GM23338 (cell line): ENCODE data around the gene KCNAB2. TPM values are rescaled to one million over a fixed set of nuclear protein-coding genes. Genes with fewer than 3 reads are reported as not detected.

Experiments
- ATAC-seq: fragments of 200-7000 bp; cut with Tn5 transposase; 3 replicates; pipeline ENCODE4 v1.9.1; 2020
- DNase-seq: peaks from one replicate; pipeline ENCODE4 v3.0.0-alpha.2; 2015; ENCODE audit warnings: low spot score
- H2AFZ ChIP-seq: fragments of 200-600 bp; sonication (generic); 2 replicates; pipeline ENCODE4 v1.8.0; 2016; ENCODE audit warnings: antibody characterized with exemption, mild to moderate bottlenecking, moderate library complexity
- H3F3A ChIP-seq: fragments of 200-600 bp; sonication (generic); replicated peaks from 2 replicates; pipeline ENCODE4 v1.8.0; 2017; ENCODE audit warnings: antibody characterized with exemption, mixed run types, low read depth
- H3K27ac ChIP-seq: fragments of 200-600 bp; sonication (generic); 2 replicates; pipeline ENCODE4 v1.6.1; 2016; ENCODE audit warnings: low read depth
- H3K27me3 ChIP-seq: fragments of 200-600 bp; sonication (generic); 2 replicates; pipeline ENCODE4 v1.8.0; 2016; ENCODE audit warnings: mild to moderate bottlenecking, mixed run types, moderate library complexity; ENCODE audit not compliant: insufficient read depth
- H3K36me3 ChIP-seq: fragments of 200-600 bp; sonication (generic); 2 replicates; pipeline ENCODE4 v1.8.0; 2016; ENCODE audit warnings: mild to moderate bottlenecking; ENCODE audit not compliant: insufficient read depth
- H3K4me1 ChIP-seq: fragments of 200-600 bp; sonication (generic); 2 replicates; pipeline ENCODE4 v1.8.0; 2016; ENCODE audit warnings: mild to moderate bottlenecking, moderate library complexity; ENCODE audit not compliant: insufficient read depth
- H3K4me2 ChIP-seq: fragments of 200-600 bp; sonication (generic); 2 replicates; pipeline ENCODE4 v1.7.1; 2017; ENCODE audit warnings: mixed run types
- H3K4me3 ChIP-seq: fragments of 200-600 bp; sonication (generic); 2 replicates; pipeline ENCODE4 v1.6.1; 2016; ENCODE audit warnings: mixed run types
- H3K79me2 ChIP-seq: fragments of 200-600 bp; sonication (generic); replicated peaks from 2 replicates; pipeline ENCODE4 v1.8.0; 2017; ENCODE audit warnings: mild to moderate bottlenecking; ENCODE audit not compliant: insufficient read depth
- H3K9me2 ChIP-seq: fragments of 200-600 bp; sonication (generic); 2 replicates; pipeline ENCODE4 v1.8.0; 2017; ENCODE audit not compliant: insufficient read depth
- H4K20me1 ChIP-seq: fragments of 200-600 bp; sonication (generic); replicated peaks from 2 replicates; pipeline ENCODE4 v1.8.0; 2017; ENCODE audit warnings: mild to moderate bottlenecking; ENCODE audit not compliant: insufficient read depth
- H3K27ac Mint-ChIP-seq: 2 replicates; pipeline ENCODE4 v1.8.0; 2020; ENCODE audit warnings: inconsistent platforms, mild to moderate bottlenecking, moderate library complexity, mixed read lengths
- H3K27me3 Mint-ChIP-seq: 3 replicates; pipeline ENCODE4 v1.8.0; 2022; ENCODE audit warnings: low read depth, mild to moderate bottlenecking, moderate library complexity, mixed read lengths, inconsistent platforms; ENCODE audit not compliant: insufficient read depth, poor library complexity
- H3K36me3 Mint-ChIP-seq: 3 replicates; pipeline ENCODE4 v1.8.0; 2021; ENCODE audit warnings: low read depth, mild to moderate bottlenecking, inconsistent platforms, moderate library complexity, mixed read lengths
- H3K4me1 Mint-ChIP-seq: 3 replicates; pipeline ENCODE4 v1.8.0; 2020; ENCODE audit warnings: mild to moderate bottlenecking, inconsistent platforms, mixed read lengths
- H3K4me3 Mint-ChIP-seq: 3 replicates; pipeline ENCODE4 v1.8.0; 2021; ENCODE audit warnings: moderate library complexity, mild to moderate bottlenecking, inconsistent platforms, mixed read lengths
- H3K9me3 Mint-ChIP-seq: 3 replicates; pipeline ENCODE4 v1.8.0; 2020; ENCODE audit warnings: moderate library complexity, mild to moderate bottlenecking, inconsistent platforms, mixed read lengths
- CREB1 ChIP-seq: fragments of 250-450 bp; sonication (Bioruptor Pico); IDR thresholded peaks from 2 replicates; pipeline ENCODE4 v1.5.0; 2020; ENCODE audit warnings: low read depth, mild to moderate bottlenecking, moderate library complexity
- CTCF ChIP-seq, 2 experiments: fragments of 200-600 bp in 1 of 2; sonication (generic) in 1 of 2; conservative IDR thresholded peaks; 2 replicates each; pipeline versions ENCODE4 v1.5.1 to v1.6.1; 2016 to 2017; ENCODE audit warnings: antibody characterized with exemption in 2 of 2, low read depth in 2 of 2, mild to moderate bottlenecking in 2 of 2, moderate library complexity in 1 of 2
- ETS1 ChIP-seq: IDR thresholded peaks from 2 replicates; pipeline ENCODE4 v1.6.1; 2016; ENCODE audit warnings: antibody characterized with exemption
- EZH2 ChIP-seq: fragments of 200-600 bp; sonication (generic); IDR thresholded peaks from one replicate; pipeline ENCODE4 v1.8.0; 2017; ENCODE audit warnings: antibody characterized with exemption, mild to moderate bottlenecking, low read depth; ENCODE audit not compliant: unreplicated experiment
- EZH2phosphoT487 ChIP-seq: fragments of 200-600 bp; sonication (generic); IDR thresholded peaks from one replicate; pipeline ENCODE4 v1.8.1; 2018; ENCODE audit warnings: antibody characterized with exemption; ENCODE audit not compliant: unreplicated experiment
- JUNB ChIP-seq: IDR thresholded peaks from one replicate; pipeline ENCODE4 v1.6.1; 2016; ENCODE audit warnings: antibody characterized with exemption; ENCODE audit not compliant: unreplicated experiment
- NANOG ChIP-seq: IDR thresholded peaks from 2 replicates; pipeline ENCODE4 v1.6.1; 2016; ENCODE audit warnings: antibody characterized with exemption, borderline replicate concordance
- POLR2AphosphoS5 ChIP-seq: IDR thresholded peaks from 2 replicates; pipeline ENCODE4 v1.6.1; 2016; ENCODE audit warnings: antibody characterized with exemption, low read depth
- REST ChIP-seq: IDR thresholded peaks from one replicate; pipeline ENCODE4 v1.6.1; 2018; ENCODE audit warnings: antibody characterized with exemption; ENCODE audit not compliant: unreplicated experiment
- STAT1 ChIP-seq: IDR thresholded peaks from one replicate; pipeline ENCODE4 v1.6.1; 2016; ENCODE audit warnings: antibody characterized with exemption; ENCODE audit not compliant: unreplicated experiment
- ZNF114 ChIP-seq: fragments of 250-450 bp; sonication (Bioruptor Pico); IDR thresholded peaks from 2 replicates; pipeline ENCODE4 v1.5.0; 2020; ENCODE audit warnings: mild to moderate bottlenecking, moderate library complexity
- ZNF331 ChIP-seq: fragments of 250-450 bp; sonication (Bioruptor Pico); IDR thresholded peaks from 2 replicates; pipeline ENCODE4 v1.5.0; 2020; ENCODE audit warnings: low read depth, mild to moderate bottlenecking, moderate library complexity
- ZNF462 ChIP-seq: fragments of 250-450 bp; sonication (Bioruptor Pico); IDR thresholded peaks from 2 replicates; pipeline ENCODE4 v1.5.0; 2020; ENCODE audit warnings: mild to moderate bottlenecking, moderate library complexity
- polyA plus RNA-seq: library from polyadenylated mRNA; unstranded; fragments of >200 nt; fragmentation: Nextera tagmentation; extraction: Ambion mirVana; gene quantifications from 2 replicates; pipeline ENCODE4 v1.2.1, GENCODE V29; 2016
- total RNA-seq: library from RNA; depleted of rRNA; stranded (reverse); fragments of >200 nt; shearing (Covaris generic); gene quantifications from 2 replicates; pipeline ENCODE4 v1.2.3, GENCODE V29; 2014

The KCNAB2 gene
- total and polyA plus RNA-seq, 2 experiments from 2014 or later = 3.0 to 3.7 TPM

- no peaks in the 10 kb centered on the region for H3K27me3 ChIP-seq
- no peaks in the 10 kb centered on the region for H3K9me2 ChIP-seq
- no peaks in the 10 kb centered on the region; the same call in 2 of the 3 replicates for H3K9me3 Mint-ChIP-seq
- H4K20me1 ChIP-seq = no peaks in the 10 kb centered on the region
- peaks cover 2% of the 10 kb centered on the region; the same call in 1 of the 3 replicates for H3K4me1 Mint-ChIP-seq
- TF ChIP-seq STAT1 = no peak
- TF ChIP-seq EZH2 = no peak
- no peak for TF ChIP-seq ZNF331 (CRISPR knock-in tag)
- TF ChIP-seq ZNF114 (CRISPR knock-in tag) = no peak
- no peak for TF ChIP-seq ETS1
- no peak for TF ChIP-seq CREB1 (CRISPR knock-in tag)
- no peak for TF ChIP-seq NANOG
- TF ChIP-seq EZH2phosphoT487 = no peak
- TF ChIP-seq POLR2AphosphoS5 = no peak
- TF ChIP-seq REST = no peak
- no peak for TF ChIP-seq CTCF (conservative IDR thresholded peaks at IDR 0.05; ENCODE audit: low read depth in 2 of 2)
- no peak for TF ChIP-seq ZNF462
- TF ChIP-seq JUNB = no peak
- H3K79me2 ChIP-seq = no peaks in the 10 kb centered on the region
- H3K27me3 Mint-ChIP-seq = peaks cover 4% of the 10 kb centered on the region
- no peaks in the 10 kb centered on the region for H3K4me1 ChIP-seq
- H3K4me2 ChIP-seq = no peak overlapping the region
- no peaks in the 10 kb centered on the region for H3F3A ChIP-seq
- no peaks in the 10 kb centered on the region; the same call in 2 of the 3 replicates for H3K36me3 Mint-ChIP-seq
- H3K36me3 ChIP-seq = no peaks in the 10 kb centered on the region
- no peak for DNase-seq
- no peak overlapping the region for H3K27ac Mint-ChIP-seq
- no peak overlapping the region for H3K4me3 ChIP-seq
- H2AFZ ChIP-seq = no peak overlapping the region
- no peak overlapping the region for H3K27ac ChIP-seq
- H3K4me3 Mint-ChIP-seq = no peak overlapping the region
- peak; percentile 9; the same call in 1 of the 3 replicates for ATAC-seq
These were observed 56.3 kb downstream of the KCNAB2 start for GRCh38 chr1:6101826-6102531.
